ENCODE data around the gene MYO5C.

MYO5C gene

DNA sequence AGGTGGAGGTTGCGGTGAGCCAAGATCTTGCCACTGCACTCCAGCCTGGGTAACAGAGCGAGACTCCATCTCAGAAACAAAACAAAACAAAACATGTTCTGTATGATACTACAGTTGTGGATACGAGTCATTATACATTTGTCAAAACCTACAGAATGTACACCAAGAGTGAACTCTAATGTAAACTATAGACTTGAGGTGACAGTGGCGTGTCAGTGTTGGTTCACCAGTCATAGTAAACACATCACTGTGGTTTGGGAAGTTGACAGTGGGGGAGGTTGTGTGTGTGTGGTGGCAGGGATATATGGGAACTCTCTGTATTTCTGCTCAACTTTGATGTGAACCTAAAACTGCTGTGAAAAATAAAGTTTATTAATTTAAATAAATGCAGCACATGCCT lies 71.4 kb downstream of the MYO5C start:
- H3K4me3 ChIP-seq (ENCODE audit: low read length): no peak overlapping the region
- DNase-seq (ENCODE audit: low read depth, low spot score): no peak

- DNase-seq (ENCODE audit: low read depth, low spot score): no peak
Observed at GRCh38 chr15:52221730-52222129, 73.9 kb downstream of the MYO5C start.

DNA sequence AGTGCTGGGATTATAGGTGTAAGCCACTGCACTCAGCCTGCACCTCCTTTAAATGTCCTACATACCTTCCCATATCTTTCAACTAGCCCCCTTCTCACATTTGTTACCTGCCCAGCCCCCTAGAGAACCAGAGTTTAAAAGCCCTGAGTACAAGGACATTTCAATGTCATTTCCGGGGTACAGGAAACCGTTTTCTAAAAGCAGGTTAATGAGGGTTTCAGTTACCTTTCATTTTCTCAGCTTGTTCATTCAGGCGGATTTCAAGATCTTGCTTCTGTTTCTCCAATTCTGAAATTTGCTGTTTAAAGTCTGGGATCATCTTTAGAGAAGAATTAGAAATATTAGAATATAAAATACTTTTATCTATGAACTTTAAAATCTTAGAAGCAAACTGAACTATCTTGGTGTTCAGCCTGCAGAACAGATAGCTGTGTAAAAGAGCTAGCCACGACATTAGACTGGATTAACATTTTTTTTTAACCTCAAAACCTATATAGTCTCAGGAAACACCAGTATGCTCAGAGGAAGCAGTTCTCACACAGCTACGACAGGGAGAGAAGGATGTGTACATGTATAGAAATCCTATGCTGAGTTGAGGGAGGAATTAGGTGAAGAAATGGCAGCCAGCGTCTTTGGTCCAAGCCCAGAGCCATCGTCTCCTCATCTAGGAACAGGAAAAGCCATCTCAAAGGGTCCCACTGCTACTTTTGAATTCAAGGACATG lies 74.5 kb downstream of the MYO5C start:
- H3K4me3 ChIP-seq (ENCODE audit: low read length): peak overlapping the region; percentile 49
- DNase-seq (ENCODE audit: low read depth, low spot score): peak; percentile 63

More at GRCh38 chr15:52221730-52222129, 73.9 kb downstream of the MYO5C start:
- peak overlapping the region; percentile 49 for H3K4me3 ChIP-seq (ENCODE audit: low read length)

DNA sequence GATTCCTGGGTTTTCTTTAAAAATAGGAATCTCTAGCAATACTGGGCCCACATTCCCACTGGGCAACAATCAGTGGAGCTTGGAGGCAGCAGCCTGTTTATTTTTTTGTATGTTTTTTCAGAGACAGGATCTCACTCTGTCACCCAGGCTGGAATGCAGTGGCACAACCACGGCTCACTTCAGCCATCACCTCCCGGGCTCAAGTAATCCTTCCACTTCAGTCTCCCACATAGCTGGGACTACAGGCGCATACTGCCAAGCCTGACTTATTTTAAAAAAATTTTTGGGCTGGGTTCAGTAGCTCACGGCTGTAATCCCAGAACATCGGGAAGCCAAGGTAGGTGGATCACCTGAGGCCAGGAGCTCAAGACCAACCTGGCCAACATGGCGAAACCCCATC lies 75.4 kb downstream of the MYO5C start:
- DNase-seq (ENCODE audit: low read depth, low spot score): no peak
- no peak overlapping the region for H3K4me3 ChIP-seq (ENCODE audit: low read length)

GRCh38 chr15:52218816-52219215 lies 76.8 kb downstream of the MYO5C start:
- DNase-seq (ENCODE audit: low read depth, low spot score): no peak
- H3K4me3 ChIP-seq (ENCODE audit: low read length): no peak overlapping the region

- no peak for DNase-seq (ENCODE audit: low read depth, low spot score)
- no peak overlapping the region for H3K4me3 ChIP-seq (ENCODE audit: low read length)
Observed at GRCh38 chr15:52218371-52218770, 77.2 kb downstream of the MYO5C start.

DNA sequence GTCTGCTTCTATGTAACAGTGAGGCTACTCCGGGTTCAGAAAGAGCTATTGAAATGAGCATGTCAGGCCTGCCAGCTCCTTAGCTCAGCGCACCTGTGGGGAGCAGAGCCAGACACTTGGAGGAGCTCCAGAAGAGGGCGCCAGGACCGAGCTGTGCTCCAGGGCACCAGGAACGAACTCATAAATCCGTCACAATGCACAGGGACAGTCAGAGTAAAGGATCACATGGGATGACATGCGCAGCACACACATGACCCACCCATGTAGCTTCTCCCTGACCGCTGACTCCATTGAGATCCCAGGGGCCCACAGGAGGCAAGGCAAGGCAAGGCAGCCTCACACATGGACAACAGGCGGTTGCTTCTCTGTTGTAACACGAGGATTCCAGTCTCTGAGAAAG lies 78.4 kb downstream of the MYO5C start:
- peak; percentile 35 for DNase-seq (ENCODE audit: low read depth, low spot score)
- no peak overlapping the region for H3K4me3 ChIP-seq (ENCODE audit: low read length)

DNA sequence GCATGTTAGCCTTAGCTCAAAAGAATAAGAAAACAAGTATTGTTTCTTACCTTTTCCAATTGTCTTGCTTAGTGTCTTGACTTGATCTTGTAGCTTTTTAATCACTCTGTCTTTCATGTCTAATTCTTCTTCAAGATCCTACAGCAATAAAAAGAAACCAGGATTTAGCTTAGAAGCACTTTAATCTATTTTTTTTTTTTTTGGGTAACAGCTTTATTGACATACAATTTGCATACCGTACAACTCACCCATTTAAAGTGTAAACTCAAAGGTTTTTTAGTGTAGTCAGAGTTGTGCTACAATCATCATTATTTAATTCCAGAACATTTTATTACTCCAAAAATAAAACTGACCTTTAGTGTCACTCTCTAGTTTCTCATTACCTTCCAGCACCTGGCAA lies 81.1 kb downstream of the MYO5C start:
- DNase-seq (ENCODE audit: low read depth, low spot score): no peak
- H3K4me3 ChIP-seq (ENCODE audit: low read length): no peak overlapping the region

DNA sequence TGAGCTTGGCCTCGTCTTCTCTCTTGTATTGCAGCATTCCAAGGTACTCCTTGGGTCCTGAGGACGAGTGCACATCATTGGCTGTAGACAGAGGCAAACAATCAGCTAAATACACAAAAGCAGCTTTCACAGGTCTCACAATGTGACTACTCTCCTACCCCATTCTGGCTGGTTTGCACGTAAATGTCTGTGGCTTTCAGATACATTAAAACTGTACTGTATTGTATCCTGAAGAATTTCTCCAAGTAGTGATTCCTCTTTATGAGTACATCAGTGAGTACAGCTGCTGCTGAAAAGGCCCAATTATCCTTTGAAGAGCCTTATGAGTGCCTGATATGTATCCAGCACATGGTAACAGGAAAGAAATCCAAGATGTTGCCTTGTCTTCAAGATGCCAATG lies 82.4 kb downstream of the MYO5C start:
- no peak for DNase-seq (ENCODE audit: low read depth, low spot score)
- H3K4me3 ChIP-seq (ENCODE audit: low read length): no peak overlapping the region

- no peak overlapping the region for H3K4me3 ChIP-seq (ENCODE audit: low read length)
- peak; percentile 73 for DNase-seq (ENCODE audit: low read depth, low spot score)
Observed at GRCh38 chr15:52208306-52208946, 87.2 kb downstream of the MYO5C start.

- no peak for DNase-seq (ENCODE audit: low read depth, low spot score)
Observed at GRCh38 chr15:52207191-52207590, 88.4 kb downstream of the MYO5C start.

DNA sequence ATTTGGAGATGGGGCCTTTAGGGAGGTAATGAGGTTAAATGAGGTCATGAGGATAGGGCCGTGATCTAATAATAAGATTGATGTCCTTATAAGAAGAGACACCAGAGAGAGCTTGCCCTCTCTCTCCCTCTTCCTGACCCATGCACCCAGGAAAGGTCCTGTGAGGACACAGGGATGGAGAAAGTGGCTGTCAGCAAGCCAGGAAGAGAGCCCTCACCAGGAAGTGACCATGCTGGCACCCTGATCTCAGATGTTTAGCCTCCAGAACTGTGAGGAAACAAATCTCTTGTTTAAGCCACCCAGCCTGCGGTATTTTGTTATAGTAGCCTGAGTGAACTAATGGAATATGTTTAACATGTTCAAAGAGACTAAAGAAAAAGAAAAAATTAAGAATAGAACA lies 89.2 kb downstream of the MYO5C start:
- no peak overlapping the region for H3K4me3 ChIP-seq (ENCODE audit: low read length)
- no peak for DNase-seq (ENCODE audit: low read depth, low spot score)

More at GRCh38 chr15:52207191-52207590, 88.4 kb downstream of the MYO5C start:
- H3K4me3 ChIP-seq (ENCODE audit: low read length): no peak overlapping the region

DNA sequence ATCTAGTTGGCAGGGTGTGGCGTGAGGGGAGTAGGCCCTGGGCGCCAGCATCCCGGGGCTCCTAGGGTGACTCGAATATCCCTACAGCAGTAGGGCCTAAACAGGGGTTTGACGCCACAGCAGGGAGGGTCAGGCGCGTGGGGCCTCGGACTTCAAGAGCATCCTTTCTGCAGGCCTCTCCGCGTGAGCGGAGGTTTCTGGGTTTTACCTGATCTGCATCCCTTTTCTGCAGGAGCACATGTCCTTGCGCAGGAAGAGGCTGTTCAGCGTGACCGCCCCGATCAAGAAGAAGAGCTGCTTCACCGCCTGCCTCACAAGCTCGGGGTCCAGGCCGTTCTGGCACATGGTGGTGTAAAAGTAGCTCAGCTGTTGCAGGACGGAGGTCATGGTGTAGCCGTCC lies 90.9 kb downstream of the MYO5C start:
- no peak overlapping the region for H3K4me3 ChIP-seq (ENCODE audit: low read length)
- DNase-seq (ENCODE audit: low read depth, low spot score): no peak

GRCh38 chr15:52200831-52201365 lies 94.7 kb downstream of the MYO5C start:
- DNase-seq (ENCODE audit: low read depth, low spot score): no peak
- H3K4me3 ChIP-seq (ENCODE audit: low read length): no peak overlapping the region

GRCh38 chr15:52199271-52199670 lies 96.3 kb downstream of the MYO5C start:
- DNase-seq (ENCODE audit: low read depth, low spot score): no peak
- H3K4me3 ChIP-seq (ENCODE audit: low read length): no peak overlapping the region

- no peak for DNase-seq (ENCODE audit: low read depth, low spot score)
- no peak overlapping the region for H3K4me3 ChIP-seq (ENCODE audit: low read length)
Observed at GRCh38 chr15:52196891-52197290, 98.7 kb downstream of the MYO5C start.

DNA sequence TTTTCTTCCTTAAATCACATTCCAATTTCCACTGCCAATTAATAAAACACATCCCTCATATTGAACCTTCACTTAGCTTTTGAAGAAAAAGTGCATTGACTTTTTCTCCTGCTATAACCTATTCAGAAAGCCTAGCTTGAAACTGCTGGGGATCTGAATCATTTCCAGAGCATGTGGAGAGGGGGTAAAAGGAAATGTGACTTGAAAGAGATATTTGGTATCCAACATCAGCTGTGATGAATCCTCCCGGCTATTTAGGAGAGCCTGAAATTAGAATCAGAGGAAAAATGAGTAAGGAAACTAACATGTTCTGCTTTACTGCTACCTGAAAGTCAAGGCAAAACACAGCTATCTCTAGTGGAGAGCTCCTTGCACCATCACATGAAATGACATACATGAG lies 101.8 kb downstream of the MYO5C start:
- no peak overlapping the region for H3K4me3 ChIP-seq (ENCODE audit: low read length)
- DNase-seq (ENCODE audit: low read depth, low spot score): no peak

DNA sequence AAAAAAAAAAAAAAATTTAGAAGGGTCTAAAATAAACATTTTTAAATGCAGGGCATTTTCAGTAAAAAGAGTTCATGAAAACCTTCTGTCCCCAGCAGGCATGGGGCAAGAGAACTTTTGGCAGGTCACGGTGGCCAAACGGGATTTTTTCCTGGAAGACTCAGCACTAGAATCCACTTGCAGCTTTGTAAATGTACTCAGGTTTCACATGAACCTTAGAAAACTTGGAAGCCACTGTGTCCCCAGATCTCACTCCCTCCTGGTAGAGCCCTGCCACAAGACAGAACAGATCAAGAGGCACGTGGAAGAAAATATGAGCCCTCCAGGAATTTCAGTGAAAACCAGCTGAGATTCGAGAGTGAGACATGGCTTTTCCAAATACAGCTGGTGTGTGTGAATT lies 102.3 kb downstream of the MYO5C start:
- no peak for DNase-seq (ENCODE audit: low read depth, low spot score)
- H3K4me3 ChIP-seq (ENCODE audit: low read length): no peak overlapping the region

DNA sequence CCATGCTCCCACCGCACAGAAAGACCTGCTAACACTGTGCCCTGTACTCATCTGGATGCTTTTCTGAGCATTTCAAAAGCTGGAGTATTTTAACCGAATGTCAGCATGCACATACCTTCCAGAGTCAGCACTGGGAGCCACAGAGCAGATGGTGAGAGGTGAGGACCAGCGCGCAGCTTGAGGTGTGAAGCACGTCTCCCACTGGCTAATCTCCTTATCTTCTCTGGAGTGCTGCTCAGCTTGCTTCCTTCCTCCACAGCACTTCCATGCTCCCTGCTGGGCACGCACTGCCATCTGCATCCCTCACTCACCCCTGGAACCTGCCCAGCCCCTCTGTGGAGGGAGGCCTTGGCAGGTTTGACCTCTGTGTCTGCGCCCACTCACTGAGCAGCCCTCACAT lies 104.4 kb downstream of the MYO5C start, which contains the start of gene GNB5:
Gene GNB5, minus strand, starts transcription at position 186 of the 400 bp plus-strand sequence. CDS start 6,716 bp downstream, outside the sequence.
- no peak within 1 kb of the TSS for H3K4me3 ChIP-seq (ENCODE audit: low read length)
- DNase-seq (ENCODE audit: low read depth, low spot score): no peak

DNA sequence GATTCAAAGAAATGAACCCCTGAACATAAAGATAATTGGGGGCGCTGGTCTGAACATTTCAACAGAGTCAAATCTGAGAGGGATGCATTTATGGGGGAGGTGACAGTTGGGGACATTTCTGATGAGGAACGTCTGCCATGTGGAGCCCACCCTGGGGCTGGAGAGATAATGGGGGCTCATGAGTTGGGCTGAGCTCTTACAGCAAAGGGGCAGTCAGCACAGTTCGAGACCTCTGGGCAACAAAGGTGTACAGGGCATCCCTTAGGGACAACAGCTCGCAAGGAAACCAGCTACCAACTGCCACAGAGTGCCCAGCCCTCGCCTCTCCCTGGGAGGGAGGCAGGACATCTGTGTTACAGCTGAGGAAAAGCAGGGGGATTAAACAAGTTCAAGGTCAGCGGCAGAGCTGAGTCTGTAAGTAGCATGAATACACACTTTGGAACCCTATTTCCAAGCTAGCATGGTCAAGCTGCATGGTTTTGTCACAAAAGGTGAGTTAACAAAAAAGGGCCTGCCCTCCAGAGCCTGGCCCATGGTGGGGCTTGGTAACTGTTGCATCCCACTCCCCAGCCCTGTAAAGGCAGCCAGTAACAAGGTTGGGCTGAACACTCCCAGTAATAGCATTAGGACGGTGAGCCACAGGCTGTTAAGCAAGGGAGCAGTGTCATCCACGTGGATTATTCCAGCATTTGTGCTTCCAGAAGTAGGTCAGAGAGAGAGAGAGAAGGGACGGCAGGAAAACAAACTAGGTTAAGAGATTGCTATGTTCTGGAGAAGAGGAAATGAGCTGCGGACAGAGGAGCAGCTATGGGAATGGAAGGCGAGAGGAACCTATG lies 108.7 kb downstream of the MYO5C start:
- DNase-seq (ENCODE audit: low read depth, low spot score): no peak
- H3K4me3 ChIP-seq (ENCODE audit: low read length): no peak overlapping the region

All from Jurkat, Clone E6-1 (cell line).